Hematopoietic multipotent progenitor cell treated with erythropoietin and hydrocortisone succinate and interleukin-3 and kit ligand, for 4 days (in vitro differentiated cells): Measurements from ENCODE around the gene CARS2.
"Not testable (repeated sequence)": the region's sequence is repeated elsewhere in the genome, so short reads cannot be mapped to it uniquely, and the experiment has no call there.

Source experiments
- DNase-seq: peaks from one replicate; pipeline ENCODE4 v3.0.0-alpha.2; 2015

Gene CARS2

GRCh38 chr13:110635405-110636002 lies 70.4 kb downstream of the CARS2 start:
- DNase-seq, result no peak

- DNase-seq, result no peak
Observed at GRCh38 chr13:110634558-110634957, 71.4 kb downstream of the CARS2 start.

- DNase-seq, result no peak
Observed at GRCh38 chr13:110633776-110634175, 72.1 kb downstream of the CARS2 start.

GRCh38 chr13:110632255-110632654 lies 73.7 kb downstream of the CARS2 start:
- DNase-seq, result not testable (repeated sequence)

- DNase-seq, result no peak
Observed at GRCh38 chr13:110630566-110631119, 75.3 kb downstream of the CARS2 start.

- no peak for DNase-seq
Observed at GRCh38 chr13:110629735-110630134, 76.2 kb downstream of the CARS2 start.

- DNase-seq, result no peak
Observed at GRCh38 chr13:110628952-110629701, 76.8 kb downstream of the CARS2 start.

GRCh38 chr13:110628477-110628793 lies 77.5 kb downstream of the CARS2 start:
- no peak for DNase-seq

GRCh38 chr13:110627761-110628476 lies 78.0 kb downstream of the CARS2 start:
- DNase-seq, result no peak

- DNase-seq, result no peak
Observed at GRCh38 chr13:110627351-110627750, 78.6 kb downstream of the CARS2 start.

GRCh38 chr13:110626521-110626920 lies 79.4 kb downstream of the CARS2 start:
- DNase-seq, result no peak

- no peak for DNase-seq
Observed at GRCh38 chr13:110625771-110626321, 80.1 kb downstream of the CARS2 start.

- DNase-seq, result no peak
Observed at GRCh38 chr13:110624766-110625756, 80.9 kb downstream of the CARS2 start.

GRCh38 chr13:110620596-110620995 lies 85.3 kb downstream of the CARS2 start:
- no peak for DNase-seq

- no peak for DNase-seq
Observed at GRCh38 chr13:110618780-110619179, 87.1 kb downstream of the CARS2 start.

- DNase-seq, result no peak
Observed at GRCh38 chr13:110618167-110618566, 87.7 kb downstream of the CARS2 start.

GRCh38 chr13:110617321-110618072 lies 88.4 kb downstream of the CARS2 start:
- peak; percentile 69 for DNase-seq

GRCh38 chr13:110616103-110617101 lies 89.5 kb downstream of the CARS2 start:
- DNase-seq, result peak; percentile 51

- peak; percentile 97 for DNase-seq
Observed at GRCh38 chr13:110615322-110616102, 90.4 kb downstream of the CARS2 start, which contains the start of gene NAXD. Gene NAXD, plus strand, starts transcription at chr13:110615545. Its CDS starts 57 bp downstream, at chr13:110615602.
